ENCODE results near the gene OR2T4.

DNA sequence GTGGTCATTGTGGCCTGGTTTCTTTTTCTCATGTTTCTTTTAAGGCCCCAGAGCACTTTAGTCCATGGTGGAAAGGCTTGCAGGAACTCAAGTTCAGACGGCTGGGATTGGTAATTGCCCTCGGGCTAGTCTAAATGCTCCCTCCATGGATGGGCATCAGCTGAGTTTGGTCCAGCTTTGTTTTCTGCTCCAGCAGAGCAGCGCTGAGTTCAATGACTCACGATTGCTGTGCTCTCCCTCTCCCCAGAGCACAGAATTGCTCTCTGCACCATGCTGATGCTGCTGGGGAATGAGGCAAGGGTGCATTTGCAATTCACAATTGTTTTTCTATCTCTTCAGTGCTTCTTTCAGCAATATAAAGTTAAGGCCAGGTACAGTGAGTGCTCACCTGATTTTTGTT, 12.3 kb downstream of the OR2T4 start:
- TF ChIP-seq, protein P1, sequence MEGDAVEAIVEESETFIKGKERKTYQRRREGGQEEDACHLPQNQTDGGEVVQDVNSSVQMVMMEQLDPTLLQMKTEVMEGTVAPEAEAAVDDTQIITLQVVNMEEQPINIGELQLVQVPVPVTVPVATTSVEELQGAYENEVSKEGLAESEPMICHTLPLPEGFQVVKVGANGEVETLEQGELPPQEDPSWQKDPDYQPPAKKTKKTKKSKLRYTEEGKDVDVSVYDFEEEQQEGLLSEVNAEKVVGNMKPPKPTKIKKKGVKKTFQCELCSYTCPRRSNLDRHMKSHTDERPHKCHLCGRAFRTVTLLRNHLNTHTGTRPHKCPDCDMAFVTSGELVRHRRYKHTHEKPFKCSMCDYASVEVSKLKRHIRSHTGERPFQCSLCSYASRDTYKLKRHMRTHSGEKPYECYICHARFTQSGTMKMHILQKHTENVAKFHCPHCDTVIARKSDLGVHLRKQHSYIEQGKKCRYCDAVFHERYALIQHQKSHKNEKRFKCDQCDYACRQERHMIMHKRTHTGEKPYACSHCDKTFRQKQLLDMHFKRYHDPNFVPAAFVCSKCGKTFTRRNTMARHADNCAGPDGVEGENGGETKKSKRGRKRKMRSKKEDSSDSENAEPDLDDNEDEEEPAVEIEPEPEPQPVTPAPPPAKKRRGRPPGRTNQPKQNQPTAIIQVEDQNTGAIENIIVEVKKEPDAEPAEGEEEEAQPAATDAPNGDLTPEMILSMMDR (IDR thresholded peaks at IDR 0.05) = no peak
- no peak for TF ChIP-seq ZBTB21 (CRISPR knock-in tag; IDR thresholded peaks at IDR 0.05; ENCODE audit: borderline replicate concordance)
